ENCODE data around the gene SIRT3.
A peak's percentile ranks its signal among the peaks of the same experiment; 100 is the strongest.

SIRT3 gene

GRCh38 chr11:213111-213510 lies 23.0 kb downstream of the SIRT3 start:
- no peak for DNase-seq

GRCh38 chr11:212150-213100 lies 23.7 kb downstream of the SIRT3 start:
- no peak for DNase-seq

- no peak for DNase-seq
Measured at GRCh38 chr11:211741-212140, 24.4 kb downstream of the SIRT3 start.

GRCh38 chr11:211295-211694 lies 24.8 kb downstream of the SIRT3 start:
- DNase-seq, result no peak

GRCh38 chr11:210803-211180 lies 25.4 kb downstream of the SIRT3 start:
- DNase-seq, result no peak

- DNase-seq, result no peak
Measured at GRCh38 chr11:210122-210802, 25.9 kb downstream of the SIRT3 start.

GRCh38 chr11:209275-210121 lies 26.6 kb downstream of the SIRT3 start:
- no peak for DNase-seq

GRCh38 chr11:208917-209260 lies 27.3 kb downstream of the SIRT3 start:
- DNase-seq, result no peak

GRCh38 chr11:208181-208916 lies 27.8 kb downstream of the SIRT3 start:
- peak; percentile 83 for DNase-seq

- DNase-seq, result peak in 1 of 2 donors; percentile 52
Measured at GRCh38 chr11:207863-208180, 28.3 kb downstream of the SIRT3 start.

- peak; percentile 99 for DNase-seq
Measured at GRCh38 chr11:207208-207862, 28.8 kb downstream of the SIRT3 start, which contains the start of the genes BET1L and RIC8A. Gene BET1L, minus strand, starts transcription at chr11:207399. Its CDS starts 78 bp downstream, at chr11:207321. Gene RIC8A, plus strand, starts transcription at chr11:207708. Its CDS starts 1,147 bp downstream, at chr11:208855.

GRCh38 chr11:206526-207207 lies 29.5 kb downstream of the SIRT3 start:
- peak in 1 of 2 donors; percentile 28 for DNase-seq

GRCh38 chr11:206002-206384 lies 30.1 kb downstream of the SIRT3 start:
- no peak for DNase-seq

GRCh38 chr11:205221-206001 lies 30.7 kb downstream of the SIRT3 start:
- DNase-seq, result no peak

- no peak for DNase-seq
Measured at GRCh38 chr11:204587-205109, 31.5 kb downstream of the SIRT3 start.

- no peak for DNase-seq
Measured at GRCh38 chr11:203945-204586, 32.1 kb downstream of the SIRT3 start.

- no peak for DNase-seq
Measured at GRCh38 chr11:203056-203944, 32.8 kb downstream of the SIRT3 start.

GRCh38 chr11:202490-202889 lies 33.7 kb downstream of the SIRT3 start:
- no peak for DNase-seq

GRCh38 chr11:201966-202365 lies 34.2 kb downstream of the SIRT3 start:
- no peak for DNase-seq

Data from CD4-positive, alpha-beta T cell treated with Interleukin-4 for 1 hour (primary cell).